Fibroblast of peridontal ligament (primary cell): Measurements from ENCODE around the gene PODN.

Experiments used
- DNase-seq: peaks from one replicate; pipeline ENCODE4 v3.0.0-alpha.2; 2010; ENCODE audit errors: extremely low read depth

The PODN gene

GRCh38 chr1:53051676-53052075 lies 10.3 kb upstream of the PODN start:
- no peak for DNase-seq

- no peak for DNase-seq
Measured at GRCh38 chr1:53057127-53057526, 4.9 kb upstream of the PODN start.

- peak; percentile 68 for DNase-seq
Measured at GRCh38 chr1:53060579-53060978, 1.4 kb upstream of the PODN start.

GRCh38 chr1:53061123-53061858 lies 722 bp upstream of the PODN start:
- DNase-seq: no peak

GRCh38 chr1:53062708-53063591 lies 937 bp downstream of the PODN start:
- no peak for DNase-seq

- DNase-seq: no peak
Measured at GRCh38 chr1:53063744-53064515, 1.9 kb downstream of the PODN start.

GRCh38 chr1:53065391-53065790 lies 3.4 kb downstream of the PODN start:
- DNase-seq: no peak

GRCh38 chr1:53066488-53066887 lies 4.5 kb downstream of the PODN start:
- no peak for DNase-seq

- no peak for DNase-seq
Measured at GRCh38 chr1:53066891-53067738, 5.1 kb downstream of the PODN start.

- DNase-seq: no peak
Measured at GRCh38 chr1:53067886-53068285, 5.9 kb downstream of the PODN start.

GRCh38 chr1:53068314-53069099 lies 6.5 kb downstream of the PODN start:
- no peak for DNase-seq

- no peak for DNase-seq
Measured at GRCh38 chr1:53069265-53069662, 7.3 kb downstream of the PODN start.

- DNase-seq: no peak
Measured at GRCh38 chr1:53069663-53070327, 7.8 kb downstream of the PODN start.

- no peak for DNase-seq
Measured at GRCh38 chr1:53070621-53071020, 8.6 kb downstream of the PODN start.

- DNase-seq: no peak
Measured at GRCh38 chr1:53071167-53071865, 9.3 kb downstream of the PODN start.

- DNase-seq: no peak
Measured at GRCh38 chr1:53071915-53072314, 9.9 kb downstream of the PODN start.

- DNase-seq: no peak
Measured at GRCh38 chr1:53073287-53073686, 11.3 kb downstream of the PODN start.

- DNase-seq: no peak
Measured at GRCh38 chr1:53073868-53074311, 11.9 kb downstream of the PODN start.
